H7 (cell line): Measurements from ENCODE around the gene ACKR2. TPM values are rescaled to one million over a fixed set of nuclear protein-coding genes. Genes with fewer than 3 reads are reported as not detected.

Source experiments
- DNase-seq: peaks from one replicate; pipeline ENCODE4 v3.0.0; 2012
- H3K27me3 ChIP-seq: 2 replicates; pipeline ENCODE4 v1.6.0; 2011; ENCODE audit warnings: mild to moderate bottlenecking, low read length; ENCODE audit not compliant: control insufficient read depth, insufficient read depth
- H3K36me3 ChIP-seq: replicated peaks from 2 replicates; pipeline ENCODE4 v1.5.1; 2011; ENCODE audit warnings: low read length; ENCODE audit not compliant: control insufficient read depth, insufficient read depth
- H3K4me3 ChIP-seq: 2 replicates; pipeline ENCODE4 v1.5.1; 2011; ENCODE audit warnings: low read depth, mild to moderate bottlenecking, control low read depth, low read length, moderate library complexity; ENCODE audit not compliant: insufficient read depth
- total RNA-seq: library from RNA; depleted of rRNA; stranded (reverse); fragments of >200 nt; shearing (Covaris generic); gene quantifications from 2 replicates; pipeline ENCODE4 v1.2.3, GENCODE V29; 2014

The ACKR2 gene
- total RNA-seq, 1 experiment from 2014 or later: not detected

- no peak overlapping the region for H3K4me3 ChIP-seq
- no peaks in the 10 kb centered on the region for H3K27me3 ChIP-seq
- H3K36me3 ChIP-seq: no peaks in the 10 kb centered on the region
- no peak for DNase-seq
Measured at GRCh38 chr3:42851228-42851834, 42.1 kb downstream of the ACKR2 start.

- Histone ChIP-seq H3K36me3 (no peaks in the 10 kb centered on the region), H3K4me3 (no peak overlapping the region), H3K27me3 (no peaks in the 10 kb centered on the region)
- no peak for DNase-seq
Measured at GRCh38 chr3:42852441-42852840, 43.2 kb downstream of the ACKR2 start.

- DNase-seq: no peak
Measured at GRCh38 chr3:42853056-42853455, 43.8 kb downstream of the ACKR2 start.

GRCh38 chr3:42853739-42854302, 44.6 kb downstream of the ACKR2 start:
- no peak for DNase-seq
- Histone ChIP-seq H3K4me3 (no peak overlapping the region), H3K36me3 (no peaks in the 10 kb centered on the region), H3K27me3 (no peaks in the 10 kb centered on the region)

More at GRCh38 chr3:42853056-42853455, 43.8 kb downstream of the ACKR2 start:
- Histone ChIP-seq H3K4me3 (no peak overlapping the region), H3K27me3 (no peaks in the 10 kb centered on the region), H3K36me3 (no peaks in the 10 kb centered on the region)

- no peaks in the 10 kb centered on the region for H3K27me3 ChIP-seq
- no peaks in the 10 kb centered on the region for H3K36me3 ChIP-seq
Measured at GRCh38 chr3:42855219-42855546, 45.9 kb downstream of the ACKR2 start.

GRCh38 chr3:42855547-42856380, 46.5 kb downstream of the ACKR2 start:
- H3K36me3 ChIP-seq: no peaks in the 10 kb centered on the region
- no peak for DNase-seq
- H3K27me3 ChIP-seq: no peaks in the 10 kb centered on the region
- no peak overlapping the region for H3K4me3 ChIP-seq

More at GRCh38 chr3:42855219-42855546, 45.9 kb downstream of the ACKR2 start:
- DNase-seq: no peak
- no peak overlapping the region for H3K4me3 ChIP-seq

- Histone ChIP-seq H3K4me3 (no peak overlapping the region), H3K36me3 (no peaks in the 10 kb centered on the region), H3K27me3 (no peaks in the 10 kb centered on the region)
- DNase-seq: no peak
Measured at GRCh38 chr3:42856544-42856943, 47.3 kb downstream of the ACKR2 start.

- DNase-seq: no peak
- H3K4me3 ChIP-seq: no peak overlapping the region
Measured at GRCh38 chr3:42864321-42864950, 55.2 kb downstream of the ACKR2 start.

GRCh38 chr3:42865256-42865655, 56.0 kb downstream of the ACKR2 start:
- DNase-seq: no peak
- Histone ChIP-seq H3K36me3 (no peaks in the 10 kb centered on the region), H3K4me3 (no peak overlapping the region), H3K27me3 (no peaks in the 10 kb centered on the region; the same call in 1 of the 2 replicates)

More at GRCh38 chr3:42864321-42864950, 55.2 kb downstream of the ACKR2 start:
- H3K27me3 ChIP-seq: no peaks in the 10 kb centered on the region; the same call in 1 of the 2 replicates
- no peaks in the 10 kb centered on the region for H3K36me3 ChIP-seq

- Histone ChIP-seq H3K4me3 (no peak overlapping the region), H3K27me3 (no peaks in the 10 kb centered on the region; the same call in 1 of the 2 replicates), H3K36me3 (no peaks in the 10 kb centered on the region)
- no peak for DNase-seq
Measured at GRCh38 chr3:42867138-42867537, 57.9 kb downstream of the ACKR2 start.

GRCh38 chr3:42868841-42869240, 59.6 kb downstream of the ACKR2 start:
- DNase-seq: no peak
- no peaks in the 10 kb centered on the region for H3K36me3 ChIP-seq
- no peak overlapping the region for H3K4me3 ChIP-seq
- no peaks in the 10 kb centered on the region; the same call in 1 of the 2 replicates for H3K27me3 ChIP-seq

- DNase-seq: no peak
- H3K4me3 ChIP-seq: no peak overlapping the region
- no peaks in the 10 kb centered on the region; the same call in 1 of the 2 replicates for H3K27me3 ChIP-seq
- H3K36me3 ChIP-seq: no peaks in the 10 kb centered on the region
Measured at GRCh38 chr3:42871592-42872196, 62.4 kb downstream of the ACKR2 start.

- no peak overlapping the region for H3K4me3 ChIP-seq
- no peaks in the 10 kb centered on the region for H3K36me3 ChIP-seq
- no peak for DNase-seq
- H3K27me3 ChIP-seq: no peaks in the 10 kb centered on the region; the same call in 1 of the 2 replicates
Measured at GRCh38 chr3:42872718-42873117, 63.5 kb downstream of the ACKR2 start.

GRCh38 chr3:42873221-42873982, 64.2 kb downstream of the ACKR2 start:
- H3K4me3 ChIP-seq: no peak overlapping the region
- no peaks in the 10 kb centered on the region for H3K36me3 ChIP-seq
- H3K27me3 ChIP-seq: no peaks in the 10 kb centered on the region; the same call in 1 of the 2 replicates
- DNase-seq: no peak
